IPS-18a (cell line): Measurements from ENCODE around the gene WSCD2.

Experiments used
- H3K27ac ChIP-seq: one replicate; pipeline ENCODE4 v1.5.1; 2013; ENCODE audit warnings: low read length
- H3K27me3 ChIP-seq: one replicate; pipeline ENCODE4 v1.6.1; 2013; ENCODE audit warnings: mild to moderate bottlenecking, low read length; ENCODE audit not compliant: control insufficient read depth, insufficient read depth
- H3K36me3 ChIP-seq: one replicate; pipeline ENCODE4 v1.6.1; 2013; ENCODE audit warnings: low read depth, low read length; ENCODE audit not compliant: control insufficient read depth
- H3K4me1 ChIP-seq: one replicate; pipeline ENCODE4 v1.6.1; 2013; ENCODE audit warnings: low read depth, low read length; ENCODE audit not compliant: control insufficient read depth
- H3K4me3 ChIP-seq: one replicate; pipeline ENCODE4 v1.5.1; 2013; ENCODE audit warnings: low read length
- H3K9ac ChIP-seq: one replicate; pipeline ENCODE4 v1.6.1; 2013; ENCODE audit warnings: mild to moderate bottlenecking, low read length, moderate library complexity
- H3K9me3 ChIP-seq: one replicate; pipeline ENCODE4 v1.6.1; 2013; ENCODE audit warnings: low read depth, low read length; ENCODE audit not compliant: control insufficient read depth

WSCD2 gene

GRCh38 chr12:108169708-108170107 lies 40.6 kb downstream of the WSCD2 start:
- no peak overlapping the region for H3K27ac ChIP-seq
- no peaks in the 10 kb centered on the region for H3K27me3 ChIP-seq
- no peaks in the 10 kb centered on the region for H3K9me3 ChIP-seq
- H3K4me3 ChIP-seq: no peak overlapping the region
- H3K4me1 ChIP-seq: peaks cover 4% of the 10 kb centered on the region
- no peak overlapping the region for H3K9ac ChIP-seq
- H3K36me3 ChIP-seq: no peaks in the 10 kb centered on the region

- no peaks in the 10 kb centered on the region for H3K27me3 ChIP-seq
- no peak overlapping the region for H3K27ac ChIP-seq
- no peak overlapping the region for H3K9ac ChIP-seq
- H3K4me3 ChIP-seq: no peak overlapping the region
- H3K9me3 ChIP-seq: no peaks in the 10 kb centered on the region
- peaks cover 8% of the 10 kb centered on the region for H3K4me1 ChIP-seq
- H3K36me3 ChIP-seq: no peaks in the 10 kb centered on the region
Measured at GRCh38 chr12:108170164-108170563, 41.1 kb downstream of the WSCD2 start.

GRCh38 chr12:108172033-108172432 lies 42.9 kb downstream of the WSCD2 start:
- Histone ChIP-seq H3K27me3 (no peaks in the 10 kb centered on the region), H3K4me3 (no peak overlapping the region), H3K4me1 (peaks cover 12% of the 10 kb centered on the region), H3K27ac (no peak overlapping the region), H3K9ac (no peak overlapping the region), H3K36me3 (no peaks in the 10 kb centered on the region), H3K9me3 (no peaks in the 10 kb centered on the region)

GRCh38 chr12:108173160-108173559 lies 44.1 kb downstream of the WSCD2 start:
- no peak overlapping the region for H3K27ac ChIP-seq
- peaks cover 12% of the 10 kb centered on the region for H3K4me1 ChIP-seq
- no peaks in the 10 kb centered on the region for H3K36me3 ChIP-seq
- no peaks in the 10 kb centered on the region for H3K9me3 ChIP-seq
- H3K9ac ChIP-seq: no peak overlapping the region
- H3K4me3 ChIP-seq: no peak overlapping the region
- no peaks in the 10 kb centered on the region for H3K27me3 ChIP-seq

GRCh38 chr12:108173892-108174291 lies 44.8 kb downstream of the WSCD2 start:
- Histone ChIP-seq H3K27ac (no peak overlapping the region), H3K27me3 (no peaks in the 10 kb centered on the region), H3K36me3 (no peaks in the 10 kb centered on the region), H3K9ac (no peak overlapping the region), H3K4me3 (no peak overlapping the region), H3K9me3 (no peaks in the 10 kb centered on the region), H3K4me1 (peaks cover 12% of the 10 kb centered on the region)

- Histone ChIP-seq H3K4me3 (no peak overlapping the region), H3K4me1 (peaks cover 12% of the 10 kb centered on the region), H3K36me3 (no peaks in the 10 kb centered on the region), H3K9me3 (no peaks in the 10 kb centered on the region), H3K9ac (no peak overlapping the region), H3K27me3 (no peaks in the 10 kb centered on the region), H3K27ac (no peak overlapping the region)
Measured at GRCh38 chr12:108174641-108175040, 45.6 kb downstream of the WSCD2 start.

GRCh38 chr12:108175310-108175709 lies 46.2 kb downstream of the WSCD2 start:
- H3K4me3 ChIP-seq: no peak overlapping the region
- peaks cover 12% of the 10 kb centered on the region for H3K4me1 ChIP-seq
- H3K36me3 ChIP-seq: no peaks in the 10 kb centered on the region
- H3K27ac ChIP-seq: no peak overlapping the region
- no peaks in the 10 kb centered on the region for H3K27me3 ChIP-seq
- no peaks in the 10 kb centered on the region for H3K9me3 ChIP-seq
- no peak overlapping the region for H3K9ac ChIP-seq

- Histone ChIP-seq H3K27ac (no peak overlapping the region), H3K36me3 (no peaks in the 10 kb centered on the region), H3K4me3 (no peak overlapping the region), H3K9ac (no peak overlapping the region), H3K4me1 (peaks cover 12% of the 10 kb centered on the region), H3K9me3 (no peaks in the 10 kb centered on the region), H3K27me3 (no peaks in the 10 kb centered on the region)
Measured at GRCh38 chr12:108176292-108176691, 47.2 kb downstream of the WSCD2 start.

GRCh38 chr12:108177131-108177530 lies 48.0 kb downstream of the WSCD2 start:
- peaks cover 18% of the 10 kb centered on the region for H3K4me1 ChIP-seq
- H3K4me3 ChIP-seq: no peak overlapping the region
- H3K36me3 ChIP-seq: no peaks in the 10 kb centered on the region
- H3K9ac ChIP-seq: no peak overlapping the region
- no peaks in the 10 kb centered on the region for H3K27me3 ChIP-seq
- no peaks in the 10 kb centered on the region for H3K9me3 ChIP-seq
- H3K27ac ChIP-seq: no peak overlapping the region

- Histone ChIP-seq H3K9ac (no peak overlapping the region), H3K36me3 (no peaks in the 10 kb centered on the region), H3K27ac (no peak overlapping the region), H3K4me1 (peaks cover 18% of the 10 kb centered on the region), H3K4me3 (no peak overlapping the region), H3K9me3 (no peaks in the 10 kb centered on the region), H3K27me3 (no peaks in the 10 kb centered on the region)
Measured at GRCh38 chr12:108179305-108179704, 50.2 kb downstream of the WSCD2 start.

- Histone ChIP-seq H3K9ac (no peak overlapping the region), H3K36me3 (no peaks in the 10 kb centered on the region), H3K27me3 (no peaks in the 10 kb centered on the region), H3K4me3 (no peak overlapping the region), H3K27ac (no peak overlapping the region), H3K9me3 (no peaks in the 10 kb centered on the region), H3K4me1 (peaks cover 11% of the 10 kb centered on the region)
Measured at GRCh38 chr12:108180255-108181094, 51.4 kb downstream of the WSCD2 start.

GRCh38 chr12:108181095-108181454 lies 52.0 kb downstream of the WSCD2 start:
- H3K4me3 ChIP-seq: no peak overlapping the region
- H3K27me3 ChIP-seq: no peaks in the 10 kb centered on the region
- H3K9me3 ChIP-seq: no peaks in the 10 kb centered on the region
- no peak overlapping the region for H3K27ac ChIP-seq
- peaks cover 10% of the 10 kb centered on the region for H3K4me1 ChIP-seq
- H3K36me3 ChIP-seq: no peaks in the 10 kb centered on the region
- H3K9ac ChIP-seq: no peak overlapping the region
